Measurements from ENCODE around the gene BST1. TPM values are rescaled to one million over a fixed set of nuclear protein-coding genes. Genes with fewer than 3 reads are reported as not detected.

The BST1 gene
- total and polyA plus RNA-seq, 2 donors (not counting 3 experiments of a cell fraction or from before 2014, with no cell fraction given), result 10.7 to 14.0 TPM

DNA sequence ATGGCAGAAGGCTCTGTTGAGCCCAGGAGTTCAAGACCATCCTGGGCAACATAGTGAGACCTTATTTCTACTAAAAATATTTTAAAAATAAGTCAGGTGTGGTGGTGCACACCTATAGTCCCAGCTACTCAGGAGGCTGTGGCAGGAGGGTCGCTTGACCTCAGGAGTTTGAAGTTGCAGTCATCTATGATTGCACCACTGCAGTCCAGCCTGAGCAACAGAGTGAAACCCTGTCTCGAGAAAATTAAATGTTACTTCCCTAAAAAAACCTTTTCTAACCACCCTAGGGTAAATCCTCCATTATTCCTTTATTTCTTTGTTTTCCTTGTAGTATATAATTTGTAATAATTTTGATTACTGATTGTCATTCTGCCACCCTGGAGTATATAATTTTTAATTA lies 13.3 kb upstream of the BST1 start:
- FAIRE-seq (no peak), DNase-seq (ENCODE audit: low read depth, low spot score) (no peak)
- no peaks in the 10 kb centered on the region for H3K27me3 ChIP-seq (ENCODE audit: control insufficient read depth in 2 of 2, insufficient read depth in 2 of 2, low read length in 2 of 2)
- H3K9me1 ChIP-seq (replicated peaks; ENCODE audit: control insufficient read depth, extremely low read depth, insufficient read depth, low read length), result no peaks in the 10 kb centered on the region
- TF ChIP-seq JUN (IDR thresholded peaks at IDR 0.05; ENCODE audit: borderline replicate concordance, insufficient read depth, insufficient read length, low read depth) (no peak), MAX (IDR thresholded peaks at IDR 0.05; ENCODE audit: insufficient read depth, insufficient read length) (no peak), GATA2 (IDR thresholded peaks at IDR 0.05; ENCODE audit: insufficient read depth, insufficient read length, low read depth, low read length) (no peak), FOS (IDR thresholded peaks at IDR 0.05; ENCODE audit: borderline replicate concordance, insufficient read depth, low read length) (no peak), CTCF (IDR thresholded peaks at IDR 0.05; ENCODE audit: extremely low read depth in 1 of 2, insufficient read depth in 1 of 2, low read depth in 1 of 2, low read length in 2 of 2) (no peak), POLR2A (IDR thresholded peaks at IDR 0.05; ENCODE audit: low read depth, low read length) (no peak)
- H2AFZ ChIP-seq (ENCODE audit: low read depth, low read length), result no peak overlapping the region
- peak overlapping the region; percentile 64 for H3K9ac ChIP-seq (replicated peaks; ENCODE audit: extremely low read depth, insufficient read depth, low read length)
- no peak overlapping the region for H3K4me3 ChIP-seq (replicated peaks in 1 of 3; ENCODE audit: insufficient read depth in 1 of 3, low read depth in 1 of 3, low read length in 3 of 3)
- H3K4me1 ChIP-seq (ENCODE audit: control insufficient read depth, extremely low read depth, insufficient read depth, low read length), result peaks cover 28% of the 10 kb centered on the region
- H3K4me2 ChIP-seq (ENCODE audit: insufficient read depth, low read length), result peak overlapping the region; percentile 53
- no TSS peak for BruUV-seq (replicated peaks)
- ChIA-PET CTCF (no interaction called here), POLR2A (interaction anchor here (0.7 kb wide), 1 partner anchor 46 kb away, joined by 3 read pairs; no protein-coding TSS in a partner anchor)
- H3K36me3 ChIP-seq (ENCODE audit: control insufficient read depth in 2 of 2, extremely low read depth in 1 of 2, insufficient read depth in 2 of 2, low read length in 2 of 2), result peaks cover 0 to 6% of the 10 kb centered on the region in 2 experiments
- dilution Hi-C loops (cut with MboI; ENCODE audit: extremely low pct_ligation_motif_present, low sequenced_read_pairs), result no loop called here
- H4K20me1 ChIP-seq (replicated peaks; ENCODE audit: control insufficient read depth, extremely low read depth, insufficient read depth, low read length), result no peaks in the 10 kb centered on the region
- no peaks in the 10 kb centered on the region for H3K9me3 ChIP-seq (replicated peaks; ENCODE audit: control insufficient read depth, insufficient read depth, low read length)
- peak overlapping the region; percentile 74 for H3K27ac ChIP-seq (ENCODE audit: insufficient read depth, low read depth, low read length)
- H3K79me2 ChIP-seq (ENCODE audit: control insufficient read depth, insufficient read depth, low read length), result peaks cover 6% of the 10 kb centered on the region
- intact Hi-C loops (cut with micrococcal nuclease), result no loop called here
